GM12878 (cell line): Measurements from ENCODE around the gene SLC28A1. TPM values are rescaled to one million over a fixed set of nuclear protein-coding genes. Genes with fewer than 3 reads are reported as not detected.

ENCODE experiments used
- BCL11A ChIP-seq: IDR thresholded peaks from 2 replicates; pipeline ENCODE4 v1.6.1; 2011; ENCODE audit warnings: low read depth, low read length
- CBFB ChIP-seq: IDR thresholded peaks from 2 replicates; pipeline ENCODE4 v1.6.1; 2016; ENCODE audit warnings: antibody characterized with exemption, low read depth
- CEBPB ChIP-seq, 2 experiments: fragments of 150-350 bp in 1 of 2; IDR thresholded peaks; 2 replicates each; pipeline ENCODE4 v1.6.1; 2012 to 2014; ENCODE audit warnings: low read depth in 2 of 2, low read length in 2 of 2, borderline replicate concordance in 1 of 2, inconsistent platforms in 1 of 2
- CREM ChIP-seq: IDR thresholded peaks from 2 replicates; pipeline ENCODE4 v1.6.1; 2014; ENCODE audit warnings: antibody characterized with exemption, low read depth
- ESRRA ChIP-seq: IDR thresholded peaks from 2 replicates; pipeline ENCODE4 v1.6.1; 2012; ENCODE audit warnings: mild to moderate bottlenecking, low read length, improper control_type of control experiment
- JUNB ChIP-seq: IDR thresholded peaks from 2 replicates; pipeline ENCODE4 v1.6.1; 2016; ENCODE audit warnings: antibody characterized with exemption, mild to moderate bottlenecking
- KAT2A ChIP-seq: conservative IDR thresholded peaks from 2 replicates; pipeline ENCODE4 v1.6.1; 2011; ENCODE audit warnings: low read depth, low read length; ENCODE audit not compliant: control insufficient read depth
- MTA3 ChIP-seq: IDR thresholded peaks from 2 replicates; pipeline ENCODE4 v1.6.1; 2012; ENCODE audit warnings: low read length, inconsistent platforms, borderline replicate concordance
- NFIC ChIP-seq: IDR thresholded peaks from 2 replicates; pipeline ENCODE4 v1.6.1; 2012; ENCODE audit warnings: low read depth, mild to moderate bottlenecking, inconsistent platforms, low read length, moderate library complexity
- PAX5 ChIP-seq: IDR thresholded peaks from 2 replicates; pipeline ENCODE4 v1.6.1; 2011; ENCODE audit warnings: low read depth, low read length, borderline replicate concordance
- POU2F2 ChIP-seq: IDR thresholded peaks from 3 replicates; pipeline ENCODE4 v1.6.1; 2011; ENCODE audit warnings: low read depth, mild to moderate bottlenecking, low read length, borderline replicate concordance
- SUZ12 ChIP-seq: fragments of 200-600 bp; sonication (generic); IDR thresholded peaks from one replicate; pipeline ENCODE4 v1.6.1; 2018; ENCODE audit warnings: antibody characterized with exemption, mild to moderate bottlenecking; ENCODE audit not compliant: unreplicated experiment
- YY1 ChIP-seq: IDR thresholded peaks from 2 replicates; pipeline ENCODE4 v1.6.1; 2011; ENCODE audit warnings: low read depth, mild to moderate bottlenecking, low read length
- polyA plus RNA-seq, 11 experiments: library from polyadenylated mRNA; depleted of rRNA in 4 of 11; unstranded in 6 of 11; stranded (reverse) in 5 of 11; fragments of >200 nt; fragmentation: Nextera tagmentation in 4 of 11; fragmentation: Illumina TruSeq in 1 of 11; extraction: Ambion mirVana in 4 of 11; extraction: Trizol in 1 of 11; gene quantifications; 1 replicate in 1 of 11; 2 replicates in 10 of 11; pipeline versions ENCODE4 v1.2.1 to v1.2.3, GENCODE V29; 2011 to 2016; ENCODE audit warnings: inconsistent platforms in 2 of 11, missing spikeins in 2 of 11, low read depth in 1 of 11
- total RNA-seq, 4 experiments: library from RNA; depleted of rRNA in 3 of 4; stranded (reverse); fragments of >200 nt in 3 of 4; fragmentation: Illumina TruSeq in 1 of 4; extraction: Trizol in 1 of 4; gene quantifications; 2 replicates each; pipeline versions ENCODE4 v1.2.1 to v1.2.3, GENCODE V29; 2013 to 2021
- TF ChIP-seq, protein P1 (sequence below): IDR thresholded peaks from 2 replicates; pipeline ENCODE4 v1.6.1; 2011; ENCODE audit warnings: low read depth, mild to moderate bottlenecking, low read length, moderate library complexity, borderline replicate concordance; ENCODE audit errors: extremely low read depth
- TF ChIP-seq, protein P2 (sequence below): fragments of 450-650 bp; IDR thresholded peaks from 2 replicates; pipeline ENCODE4 v1.6.1; 2016; ENCODE audit warnings: mild to moderate bottlenecking
- TF ChIP-seq, protein P3 (sequence below): fragments of 450-650 bp; IDR thresholded peaks from 2 replicates; pipeline ENCODE4 v1.6.1; 2016; ENCODE audit warnings: mild to moderate bottlenecking, moderate library complexity, borderline replicate concordance
- TF ChIP-seq, protein P4 (sequence below): IDR thresholded peaks from 2 replicates; pipeline ENCODE4 v1.6.1; 2012; ENCODE audit warnings: low read depth, low read length, improper control_type of control experiment
- TF ChIP-seq, protein P5 (sequence below): fragments of 450-650 bp; IDR thresholded peaks from 2 replicates; pipeline ENCODE4 v1.6.1; 2017; ENCODE audit warnings: low read depth, mild to moderate bottlenecking, moderate library complexity
- TF ChIP-seq, protein P6 (sequence below), 3 experiments: IDR thresholded peaks in 2 of 3; conservative IDR thresholded peaks in 1 of 3; 2 replicates each; pipeline ENCODE4 v1.5.1; 2011; ENCODE audit warnings: low read depth in 3 of 3, low read length in 3 of 3, mild to moderate bottlenecking in 3 of 3, control low read depth in 2 of 3, moderate library complexity in 2 of 3, inconsistent platforms in 1 of 3, mixed read lengths in 1 of 3; ENCODE audit not compliant: control insufficient read depth in 2 of 3, insufficient read depth in 1 of 3; ENCODE audit errors: extremely low read depth in 1 of 3

The SLC28A1 gene
- total and polyA plus RNA-seq, 10 of the 15 experiments (the other 5 are each of a cell fraction or from before 2014, with no cell fraction given): not detected

DNA sequence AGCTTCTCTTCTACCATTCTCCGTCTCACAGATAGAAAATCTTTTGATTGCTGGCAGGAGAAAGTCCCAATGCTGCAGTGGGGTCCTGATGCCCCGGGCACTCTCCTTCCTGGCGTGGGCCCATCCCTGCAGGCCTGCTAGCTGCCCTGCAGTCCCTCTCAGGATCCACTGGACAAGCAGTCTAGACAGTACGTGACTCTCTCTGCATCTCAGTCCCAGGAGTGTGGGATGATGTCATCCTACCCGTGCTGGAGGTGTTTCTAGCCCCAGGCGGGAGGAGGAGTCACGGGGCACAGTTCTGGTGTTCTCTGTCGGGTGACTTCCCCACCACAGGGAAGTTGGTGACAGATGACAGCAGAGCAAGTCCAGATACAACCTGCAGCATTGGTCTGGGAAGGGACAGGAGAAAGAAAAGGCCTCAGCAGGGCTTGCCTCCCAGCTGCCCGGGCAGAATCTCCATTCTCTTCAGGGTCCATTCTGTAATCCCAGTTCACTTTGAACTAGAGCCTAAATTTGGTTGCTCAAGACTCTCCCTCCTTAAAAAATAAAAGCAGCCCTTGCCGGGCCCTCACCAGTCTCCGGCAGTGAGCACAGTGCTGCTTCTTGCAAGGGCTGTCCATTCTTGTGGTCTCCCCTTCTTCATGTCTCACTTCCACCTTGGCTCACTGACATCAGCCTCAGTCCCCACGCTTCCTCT lies 30.6 kb downstream of the SLC28A1 start (continued):
- TF ChIP-seq, protein P1, sequence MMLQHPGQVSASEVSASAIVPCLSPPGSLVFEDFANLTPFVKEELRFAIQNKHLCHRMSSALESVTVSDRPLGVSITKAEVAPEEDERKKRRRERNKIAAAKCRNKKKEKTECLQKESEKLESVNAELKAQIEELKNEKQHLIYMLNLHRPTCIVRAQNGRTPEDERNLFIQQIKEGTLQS: no peak
- TF ChIP-seq JUNB (no peak; the same call in 1 of the 2 replicates), CEBPB (IDR thresholded peaks at IDR 0.05; ENCODE audit: borderline replicate concordance in 1 of 2, low read depth in 2 of 2, low read length in 2 of 2) (no peak), MTA3 (no peak), POU2F2 (no peak), PAX5 (no peak), ESRRA (no peak), SUZ12 (no peak), YY1 (no peak), NFIC (no peak), CBFB (no peak), KAT2A (no peak), BCL11A (no peak), CREM (peak; percentile 59; the same call in 1 of the 2 replicates)
- TF ChIP-seq, protein P2, sequence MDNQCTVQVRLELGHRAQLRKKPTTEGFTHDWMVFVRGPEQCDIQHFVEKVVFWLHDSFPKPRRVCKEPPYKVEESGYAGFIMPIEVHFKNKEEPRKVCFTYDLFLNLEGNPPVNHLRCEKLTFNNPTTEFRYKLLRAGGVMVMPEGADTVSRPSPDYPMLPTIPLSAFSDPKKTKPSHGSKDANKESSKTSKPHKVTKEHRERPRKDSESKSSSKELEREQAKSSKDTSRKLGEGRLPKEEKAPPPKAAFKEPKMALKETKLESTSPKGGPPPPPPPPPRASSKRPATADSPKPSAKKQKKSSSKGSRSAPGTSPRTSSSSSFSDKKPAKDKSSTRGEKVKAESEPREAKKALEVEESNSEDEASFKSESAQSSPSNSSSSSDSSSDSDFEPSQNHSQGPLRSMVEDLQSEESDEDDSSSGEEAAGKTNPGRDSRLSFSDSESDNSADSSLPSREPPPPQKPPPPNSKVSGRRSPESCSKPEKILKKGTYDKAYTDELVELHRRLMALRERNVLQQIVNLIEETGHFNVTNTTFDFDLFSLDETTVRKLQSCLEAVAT: peak; percentile 36; the same call in 1 of the 2 replicates
- TF ChIP-seq, protein P3, sequence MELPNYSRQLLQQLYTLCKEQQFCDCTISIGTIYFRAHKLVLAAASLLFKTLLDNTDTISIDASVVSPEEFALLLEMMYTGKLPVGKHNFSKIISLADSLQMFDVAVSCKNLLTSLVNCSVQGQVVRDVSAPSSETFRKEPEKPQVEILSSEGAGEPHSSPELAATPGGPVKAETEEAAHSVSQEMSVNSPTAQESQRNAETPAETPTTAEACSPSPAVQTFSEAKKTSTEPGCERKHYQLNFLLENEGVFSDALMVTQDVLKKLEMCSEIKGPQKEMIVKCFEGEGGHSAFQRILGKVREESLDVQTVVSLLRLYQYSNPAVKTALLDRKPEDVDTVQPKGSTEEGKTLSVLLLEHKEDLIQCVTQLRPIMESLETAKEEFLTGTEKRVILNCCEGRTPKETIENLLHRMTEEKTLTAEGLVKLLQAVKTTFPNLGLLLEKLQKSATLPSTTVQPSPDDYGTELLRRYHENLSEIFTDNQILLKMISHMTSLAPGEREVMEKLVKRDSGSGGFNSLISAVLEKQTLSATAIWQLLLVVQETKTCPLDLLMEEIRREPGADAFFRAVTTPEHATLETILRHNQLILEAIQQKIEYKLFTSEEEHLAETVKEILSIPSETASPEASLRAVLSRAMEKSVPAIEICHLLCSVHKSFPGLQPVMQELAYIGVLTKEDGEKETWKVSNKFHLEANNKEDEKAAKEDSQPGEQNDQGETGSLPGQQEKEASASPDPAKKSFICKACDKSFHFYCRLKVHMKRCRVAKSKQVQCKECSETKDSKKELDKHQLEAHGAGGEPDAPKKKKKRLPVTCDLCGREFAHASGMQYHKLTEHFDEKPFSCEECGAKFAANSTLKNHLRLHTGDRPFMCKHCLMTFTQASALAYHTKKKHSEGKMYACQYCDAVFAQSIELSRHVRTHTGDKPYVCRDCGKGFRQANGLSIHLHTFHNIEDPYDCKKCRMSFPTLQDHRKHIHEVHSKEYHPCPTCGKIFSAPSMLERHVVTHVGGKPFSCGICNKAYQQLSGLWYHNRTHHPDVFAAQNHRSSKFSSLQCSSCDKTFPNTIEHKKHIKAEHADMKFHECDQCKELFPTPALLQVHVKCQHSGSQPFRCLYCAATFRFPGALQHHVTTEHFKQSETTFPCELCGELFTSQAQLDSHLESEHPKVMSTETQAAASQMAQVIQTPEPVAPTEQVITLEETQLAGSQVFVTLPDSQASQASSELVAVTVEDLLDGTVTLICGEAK: no peak
- TF ChIP-seq, protein P4, sequence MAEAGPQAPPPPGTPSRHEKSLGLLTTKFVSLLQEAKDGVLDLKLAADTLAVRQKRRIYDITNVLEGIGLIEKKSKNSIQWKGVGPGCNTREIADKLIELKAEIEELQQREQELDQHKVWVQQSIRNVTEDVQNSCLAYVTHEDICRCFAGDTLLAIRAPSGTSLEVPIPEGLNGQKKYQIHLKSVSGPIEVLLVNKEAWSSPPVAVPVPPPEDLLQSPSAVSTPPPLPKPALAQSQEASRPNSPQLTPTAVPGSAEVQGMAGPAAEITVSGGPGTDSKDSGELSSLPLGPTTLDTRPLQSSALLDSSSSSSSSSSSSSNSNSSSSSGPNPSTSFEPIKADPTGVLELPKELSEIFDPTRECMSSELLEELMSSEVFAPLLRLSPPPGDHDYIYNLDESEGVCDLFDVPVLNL: no peak
- TF ChIP-seq, protein P5, sequence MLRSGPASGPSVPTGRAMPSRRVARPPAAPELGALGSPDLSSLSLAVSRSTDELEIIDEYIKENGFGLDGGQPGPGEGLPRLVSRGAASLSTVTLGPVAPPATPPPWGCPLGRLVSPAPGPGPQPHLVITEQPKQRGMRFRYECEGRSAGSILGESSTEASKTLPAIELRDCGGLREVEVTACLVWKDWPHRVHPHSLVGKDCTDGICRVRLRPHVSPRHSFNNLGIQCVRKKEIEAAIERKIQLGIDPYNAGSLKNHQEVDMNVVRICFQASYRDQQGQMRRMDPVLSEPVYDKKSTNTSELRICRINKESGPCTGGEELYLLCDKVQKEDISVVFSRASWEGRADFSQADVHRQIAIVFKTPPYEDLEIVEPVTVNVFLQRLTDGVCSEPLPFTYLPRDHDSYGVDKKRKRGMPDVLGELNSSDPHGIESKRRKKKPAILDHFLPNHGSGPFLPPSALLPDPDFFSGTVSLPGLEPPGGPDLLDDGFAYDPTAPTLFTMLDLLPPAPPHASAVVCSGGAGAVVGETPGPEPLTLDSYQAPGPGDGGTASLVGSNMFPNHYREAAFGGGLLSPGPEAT: peak; percentile 79
- TF ChIP-seq, protein P6, sequence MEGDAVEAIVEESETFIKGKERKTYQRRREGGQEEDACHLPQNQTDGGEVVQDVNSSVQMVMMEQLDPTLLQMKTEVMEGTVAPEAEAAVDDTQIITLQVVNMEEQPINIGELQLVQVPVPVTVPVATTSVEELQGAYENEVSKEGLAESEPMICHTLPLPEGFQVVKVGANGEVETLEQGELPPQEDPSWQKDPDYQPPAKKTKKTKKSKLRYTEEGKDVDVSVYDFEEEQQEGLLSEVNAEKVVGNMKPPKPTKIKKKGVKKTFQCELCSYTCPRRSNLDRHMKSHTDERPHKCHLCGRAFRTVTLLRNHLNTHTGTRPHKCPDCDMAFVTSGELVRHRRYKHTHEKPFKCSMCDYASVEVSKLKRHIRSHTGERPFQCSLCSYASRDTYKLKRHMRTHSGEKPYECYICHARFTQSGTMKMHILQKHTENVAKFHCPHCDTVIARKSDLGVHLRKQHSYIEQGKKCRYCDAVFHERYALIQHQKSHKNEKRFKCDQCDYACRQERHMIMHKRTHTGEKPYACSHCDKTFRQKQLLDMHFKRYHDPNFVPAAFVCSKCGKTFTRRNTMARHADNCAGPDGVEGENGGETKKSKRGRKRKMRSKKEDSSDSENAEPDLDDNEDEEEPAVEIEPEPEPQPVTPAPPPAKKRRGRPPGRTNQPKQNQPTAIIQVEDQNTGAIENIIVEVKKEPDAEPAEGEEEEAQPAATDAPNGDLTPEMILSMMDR (IDR thresholded peaks at IDR 0.05 in 2 of 3, conservative IDR thresholded peaks at IDR 0.05 in 1 of 3; ENCODE audit: control insufficient read depth in 2 of 3, extremely low read depth in 1 of 3, insufficient read depth in 1 of 3, low read depth in 3 of 3, low read length in 3 of 3): no peak
